GM18519 (cell line): ENCODE results near the gene ZCCHC17.
"Not testable (repeated sequence)": the region's sequence is repeated elsewhere in the genome, so short reads cannot be mapped to it uniquely, and the experiment has no call there.

ENCODE experiments used
- ATAC-seq: cut with Tn5 transposase; IDR thresholded peaks from one replicate; pipeline ENCODE4 v1.9.1; 2021; ENCODE audit warnings: mild to moderate bottlenecking, moderate library complexity; ENCODE audit not compliant: unreplicated experiment, low FRiP score

Gene ZCCHC17

GRCh38 chr1:31296486-31297276, at the start of gene ZCCHC17, which contains the start of gene SNRNP40:
ZCCHC17 (plus strand) TSS chr1:31297032; CDS start chr1:31310099, 13,067 bp downstream.
SNRNP40 (minus strand) TSS chr1:31296788; CDS start chr1:31296751, 37 bp downstream.
- ATAC-seq = peak; percentile 98

- no peak for ATAC-seq
Observed at GRCh38 chr1:31248276-31248675, 48.6 kb upstream of the ZCCHC17 start.

- no peak for ATAC-seq
Observed at GRCh38 chr1:31249854-31250253, 47.0 kb upstream of the ZCCHC17 start.

- no peak for ATAC-seq
Observed at GRCh38 chr1:31257213-31257612, 39.6 kb upstream of the ZCCHC17 start.

- ATAC-seq = no peak
Observed at GRCh38 chr1:31258581-31258980, 38.3 kb upstream of the ZCCHC17 start.

GRCh38 chr1:31259746-31260145, 37.1 kb upstream of the ZCCHC17 start:
- no peak for ATAC-seq

GRCh38 chr1:31261916-31262315, 34.9 kb upstream of the ZCCHC17 start:
- ATAC-seq = no peak

GRCh38 chr1:31262393-31262792, 34.4 kb upstream of the ZCCHC17 start:
- not testable (repeated sequence) for ATAC-seq

- no peak for ATAC-seq
Observed at GRCh38 chr1:31263408-31263807, 33.4 kb upstream of the ZCCHC17 start.

GRCh38 chr1:31264790-31265386, 31.9 kb upstream of the ZCCHC17 start:
- no peak for ATAC-seq

GRCh38 chr1:31266547-31266946, 30.3 kb upstream of the ZCCHC17 start:
- no peak for ATAC-seq

GRCh38 chr1:31272369-31272768, 24.5 kb upstream of the ZCCHC17 start:
- no peak for ATAC-seq

- ATAC-seq = no peak
Observed at GRCh38 chr1:31273619-31274018, 23.2 kb upstream of the ZCCHC17 start.

GRCh38 chr1:31282426-31282825, 14.4 kb upstream of the ZCCHC17 start:
- ATAC-seq = not testable (repeated sequence)

- ATAC-seq = not testable (repeated sequence)
Observed at GRCh38 chr1:31287791-31288190, 9.0 kb upstream of the ZCCHC17 start.

- ATAC-seq = no peak
Observed at GRCh38 chr1:31289021-31289420, 7.8 kb upstream of the ZCCHC17 start.

GRCh38 chr1:31295874-31296485, 852 bp upstream of the ZCCHC17 start:
- no peak for ATAC-seq

GRCh38 chr1:31297277-31298247, 730 bp downstream of the ZCCHC17 start:
- no peak for ATAC-seq

GRCh38 chr1:31299365-31299764, 2.5 kb downstream of the ZCCHC17 start:
- ATAC-seq = no peak

- no peak for ATAC-seq
Observed at GRCh38 chr1:31300193-31300592, 3.4 kb downstream of the ZCCHC17 start.
